Parathyroid adenoma (tissue), 2 donors: Measurements from ENCODE around the gene TMEM41B.
"Not testable (repeated sequence)": the region's sequence is repeated elsewhere in the genome, so short reads cannot be mapped to it uniquely, and the experiment has no call there.

Experiments used
- H2AFZ ChIP-seq: fragments of 300-600 bp; sonication (generic); one replicate; pipeline ENCODE4 v1.7.0; 2017; ENCODE audit warnings: antibody characterized with exemption, mild to moderate bottlenecking
- H3K27ac ChIP-seq: fragments of 300-600 bp; sonication (generic); one replicate; pipeline ENCODE4 v1.7.0; 2017
- H3K27me3 ChIP-seq: fragments of 300-600 bp; sonication (generic); one replicate; pipeline ENCODE4 v1.7.0; 2017; ENCODE audit warnings: low read length; ENCODE audit not compliant: control insufficient read depth, insufficient read depth
- H3K36me3 ChIP-seq: fragments of 300-600 bp; sonication (generic); one replicate; pipeline ENCODE4 v1.7.0; 2017; ENCODE audit warnings: low read length; ENCODE audit not compliant: control insufficient read depth, insufficient read depth
- H3K4me1 ChIP-seq: fragments of 300-600 bp; sonication (generic); one replicate; pipeline ENCODE4 v1.7.0; 2017; ENCODE audit warnings: control low read depth
- H3K4me2 ChIP-seq: fragments of 300-600 bp; sonication (generic); one replicate; pipeline ENCODE4 v1.7.0; 2017; ENCODE audit warnings: low read length
- H3K4me3 ChIP-seq: fragments of 300-600 bp; sonication (generic); one replicate; pipeline ENCODE4 v1.7.0; 2017; ENCODE audit warnings: low read depth, low read length
- H3K79me2 ChIP-seq: fragments of 300-600 bp; sonication (generic); one replicate; pipeline ENCODE4 v1.7.0; 2017; ENCODE audit warnings: control low read depth
- H3K9ac ChIP-seq: fragments of 300-600 bp; sonication (generic); one replicate; pipeline ENCODE4 v1.7.0; 2017; ENCODE audit warnings: mild to moderate bottlenecking
- H3K9me3 ChIP-seq: fragments of 300-600 bp; sonication (generic); one replicate; pipeline ENCODE4 v1.7.0; 2017; ENCODE audit warnings: low read length; ENCODE audit not compliant: control insufficient read depth
- TF ChIP-seq, protein P1 (sequence below): fragments of 300-600 bp; sonication (generic); IDR thresholded peaks from one replicate; pipeline ENCODE4 v1.7.0; 2017; ENCODE audit warnings: antibody characterized with exemption, mild to moderate bottlenecking
- donor health status: primary hyperparathyroidism.

The TMEM41B gene

DNA sequence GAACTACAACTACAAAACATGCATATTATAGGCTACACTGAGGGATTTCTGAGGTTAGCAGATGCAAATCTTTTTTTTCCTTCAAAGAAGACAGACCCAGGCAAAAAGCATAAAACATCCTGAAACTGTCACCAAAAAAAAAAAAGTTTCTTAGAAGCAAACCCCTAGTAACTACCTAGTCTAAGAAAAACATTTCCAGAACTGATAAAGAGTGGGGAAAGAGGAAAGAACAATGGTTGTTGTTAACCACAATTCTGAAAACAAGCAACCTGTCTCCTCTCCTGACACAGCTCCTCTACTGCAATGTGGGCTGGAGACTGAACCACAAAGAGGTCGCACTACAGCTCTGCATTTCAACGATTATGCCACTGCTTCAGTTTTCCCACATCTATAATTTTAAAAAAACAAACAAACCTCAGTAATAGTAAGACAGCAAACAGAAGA, 64.2 kb downstream of the TMEM41B start:
- H3K4me1 ChIP-seq = no peaks in the 10 kb centered on the region
- TF ChIP-seq, protein P1, sequence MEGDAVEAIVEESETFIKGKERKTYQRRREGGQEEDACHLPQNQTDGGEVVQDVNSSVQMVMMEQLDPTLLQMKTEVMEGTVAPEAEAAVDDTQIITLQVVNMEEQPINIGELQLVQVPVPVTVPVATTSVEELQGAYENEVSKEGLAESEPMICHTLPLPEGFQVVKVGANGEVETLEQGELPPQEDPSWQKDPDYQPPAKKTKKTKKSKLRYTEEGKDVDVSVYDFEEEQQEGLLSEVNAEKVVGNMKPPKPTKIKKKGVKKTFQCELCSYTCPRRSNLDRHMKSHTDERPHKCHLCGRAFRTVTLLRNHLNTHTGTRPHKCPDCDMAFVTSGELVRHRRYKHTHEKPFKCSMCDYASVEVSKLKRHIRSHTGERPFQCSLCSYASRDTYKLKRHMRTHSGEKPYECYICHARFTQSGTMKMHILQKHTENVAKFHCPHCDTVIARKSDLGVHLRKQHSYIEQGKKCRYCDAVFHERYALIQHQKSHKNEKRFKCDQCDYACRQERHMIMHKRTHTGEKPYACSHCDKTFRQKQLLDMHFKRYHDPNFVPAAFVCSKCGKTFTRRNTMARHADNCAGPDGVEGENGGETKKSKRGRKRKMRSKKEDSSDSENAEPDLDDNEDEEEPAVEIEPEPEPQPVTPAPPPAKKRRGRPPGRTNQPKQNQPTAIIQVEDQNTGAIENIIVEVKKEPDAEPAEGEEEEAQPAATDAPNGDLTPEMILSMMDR = no peak
- no peak overlapping the region for H3K4me3 ChIP-seq
- no peak overlapping the region for H3K27ac ChIP-seq
- no peak overlapping the region for H3K9ac ChIP-seq
- H3K79me2 ChIP-seq = peaks cover 12% of the 10 kb centered on the region
- H3K4me2 ChIP-seq = no peak overlapping the region
- H3K27me3 ChIP-seq = no peaks in the 10 kb centered on the region
- no peaks in the 10 kb centered on the region for H3K36me3 ChIP-seq
- H3K9me3 ChIP-seq = no peaks in the 10 kb centered on the region
- no peak overlapping the region for H2AFZ ChIP-seq

DNA sequence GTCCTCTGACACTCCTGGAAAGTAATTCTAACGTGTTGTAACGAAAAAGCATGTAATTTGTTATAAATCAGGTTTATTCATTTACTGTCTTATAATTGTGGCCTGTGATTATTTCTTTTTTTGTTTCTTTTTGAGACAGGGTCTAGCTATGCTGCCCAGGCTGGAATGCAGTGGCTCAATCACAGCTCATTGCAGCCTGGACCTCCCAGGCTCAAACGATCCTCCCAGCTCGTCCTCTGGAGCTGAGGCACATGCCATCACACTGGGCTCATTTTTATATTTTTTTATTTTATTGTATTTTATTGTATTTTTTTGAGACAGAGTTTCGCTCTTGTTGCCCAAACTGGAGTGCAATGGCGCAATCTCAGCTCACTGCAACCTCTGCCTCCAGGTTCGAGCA, 65.1 kb downstream of the TMEM41B start:
- no peak overlapping the region for H2AFZ ChIP-seq
- H3K9me3 ChIP-seq = no peaks in the 10 kb centered on the region
- H3K4me2 ChIP-seq = no peak overlapping the region
- H3K9ac ChIP-seq = no peak overlapping the region
- H3K27ac ChIP-seq = no peak overlapping the region
- no peaks in the 10 kb centered on the region for H3K27me3 ChIP-seq
- peaks cover 16% of the 10 kb centered on the region for H3K79me2 ChIP-seq
- H3K4me3 ChIP-seq = no peak overlapping the region
- TF ChIP-seq, protein P1 = no peak
- H3K36me3 ChIP-seq = no peaks in the 10 kb centered on the region
- H3K4me1 ChIP-seq = no peaks in the 10 kb centered on the region

DNA sequence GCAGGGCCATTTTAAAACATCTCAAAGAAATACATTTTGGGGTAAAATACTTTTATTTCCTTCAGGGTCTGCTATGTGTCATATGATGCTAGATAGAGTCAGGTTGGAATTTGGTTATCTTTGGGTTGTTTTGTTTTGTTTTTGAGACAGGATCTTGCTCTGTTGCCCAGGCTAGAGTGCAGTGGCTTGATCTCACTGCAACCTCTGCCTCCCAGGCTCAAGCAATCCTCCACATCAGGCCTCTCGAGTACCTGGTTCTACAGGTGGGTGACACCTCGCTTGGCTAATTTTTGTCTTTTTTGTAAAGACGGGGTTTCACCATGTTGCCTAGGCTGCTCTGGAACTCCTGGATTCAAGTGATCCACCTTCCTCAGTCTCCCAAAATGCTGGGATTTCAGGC, 66.5 kb downstream of the TMEM41B start:
- no peak overlapping the region for H3K9ac ChIP-seq
- H3K36me3 ChIP-seq = no peaks in the 10 kb centered on the region
- H3K79me2 ChIP-seq = peaks cover 19% of the 10 kb centered on the region
- no peaks in the 10 kb centered on the region for H3K9me3 ChIP-seq
- H3K27me3 ChIP-seq = no peaks in the 10 kb centered on the region
- no peak overlapping the region for H3K4me2 ChIP-seq
- no peak overlapping the region for H3K4me3 ChIP-seq
- TF ChIP-seq, protein P1 = no peak
- no peak overlapping the region for H2AFZ ChIP-seq
- no peaks in the 10 kb centered on the region for H3K4me1 ChIP-seq
- no peak overlapping the region for H3K27ac ChIP-seq

DNA sequence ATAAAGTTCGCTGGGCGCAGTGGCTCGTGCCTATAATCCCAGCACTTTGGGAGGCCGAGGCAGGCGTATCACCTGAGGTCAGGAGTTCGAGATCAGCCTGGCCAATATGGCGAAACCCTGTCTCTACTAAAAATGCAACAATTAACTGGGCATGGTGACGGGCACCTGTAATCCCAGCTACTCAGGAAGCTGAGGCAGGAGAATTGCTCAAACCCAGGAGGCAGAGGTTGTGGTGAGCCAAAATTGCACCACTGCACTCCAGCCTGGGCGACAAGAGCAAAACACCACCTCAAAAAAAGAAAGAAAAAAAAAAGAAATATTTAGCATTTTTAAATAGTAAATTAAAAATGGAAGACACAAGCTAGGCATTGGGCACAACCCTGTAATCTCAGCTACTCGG, 78.2 kb downstream of the TMEM41B start:
- H2AFZ ChIP-seq, H3K9ac ChIP-seq, H3K4me3 ChIP-seq, H3K4me1 ChIP-seq, H3K9me3 ChIP-seq, H3K27me3 ChIP-seq, H3K36me3 ChIP-seq, H3K4me2 ChIP-seq, H3K79me2 ChIP-seq, H3K27ac ChIP-seq: not testable (repeated sequence)

DNA sequence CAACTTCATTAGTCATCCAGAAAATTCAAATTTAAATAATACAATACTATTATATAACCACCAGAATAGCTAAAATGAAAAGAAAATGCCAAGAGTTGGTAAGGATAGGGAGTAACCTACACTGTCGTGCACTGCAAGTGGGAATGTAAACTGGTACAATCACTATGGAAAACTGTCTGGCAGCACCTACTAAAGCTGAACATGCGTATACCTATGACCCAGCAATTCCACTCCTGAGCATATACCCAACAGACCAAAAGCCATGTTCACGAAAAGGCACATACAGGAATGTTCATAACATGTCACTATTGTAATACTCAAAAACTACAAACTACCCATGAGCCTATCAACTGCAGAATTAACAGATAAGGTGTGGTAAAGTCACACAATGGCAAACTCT, 81.9 kb downstream of the TMEM41B start:
- H3K4me2 ChIP-seq = no peak overlapping the region
- no peaks in the 10 kb centered on the region for H3K4me1 ChIP-seq
- H3K9me3 ChIP-seq = no peaks in the 10 kb centered on the region
- no peak overlapping the region for H2AFZ ChIP-seq
- H3K27ac ChIP-seq = no peak overlapping the region
- H3K9ac ChIP-seq = no peak overlapping the region
- H3K79me2 ChIP-seq = peaks cover 2% of the 10 kb centered on the region
- H3K27me3 ChIP-seq = no peaks in the 10 kb centered on the region
- TF ChIP-seq, protein P1 = no peak
- no peaks in the 10 kb centered on the region for H3K36me3 ChIP-seq
- H3K4me3 ChIP-seq = no peak overlapping the region
